Esophagus muscularis mucosa (tissue), 3 donors: ENCODE measurements around the gene IL7R.

Source experiments
- CTCF ChIP-seq, 3 experiments: fragments of 200-600 bp in 2 of 3; fragments of 450-650 bp in 1 of 3; sonication (generic) in 2 of 3; IDR thresholded peaks; one replicate each; pipeline ENCODE4 v1.5.1; 2017 to 2019; ENCODE audit warnings: antibody characterized with exemption in 3 of 3, mild to moderate bottlenecking in 2 of 3, moderate library complexity in 1 of 3
- POLR2A ChIP-seq: fragments of 450-650 bp; IDR thresholded peaks from one replicate; pipeline ENCODE4 v1.6.1; 2017; ENCODE audit warnings: antibody characterized with exemption, moderate library complexity, mild to moderate bottlenecking, low read depth
- POLR2AphosphoS5 ChIP-seq, 2 donors: sonication (generic); formaldehyde crosslinking; IDR thresholded peaks; one replicate each; pipeline ENCODE4 v1.6.1; 2017; ENCODE audit warnings: antibody characterized with exemption in 2 of 2

GRCh38 chr5:35876922-35877321, 20.2 kb downstream of the IL7R start:
- TF ChIP-seq POLR2A, result no peak
- no peak for TF ChIP-seq CTCF (IDR thresholded peaks at IDR 0.05)
- no peak for TF ChIP-seq POLR2AphosphoS5 (IDR thresholded peaks at IDR 0.05)
